Ishikawa (cell line): ENCODE measurements around the gene PCBP4.

Experiments
- CEBPB ChIP-seq: IDR thresholded peaks from 2 replicates; pipeline ENCODE4 v1.6.1; 2012
- CREB1 ChIP-seq: IDR thresholded peaks from 2 replicates; pipeline ENCODE4 v1.6.1; 2012; ENCODE audit warnings: low read depth
- EGR1 ChIP-seq: IDR thresholded peaks from 2 replicates; pipeline ENCODE4 v1.6.1; 2012
- EP300 ChIP-seq: IDR thresholded peaks from 2 replicates; pipeline ENCODE4 v1.6.1; 2012; ENCODE audit warnings: borderline replicate concordance
- FOXM1 ChIP-seq: IDR thresholded peaks from 2 replicates; pipeline ENCODE4 v1.6.1; 2012; ENCODE audit warnings: low read depth, borderline replicate concordance
- MAX ChIP-seq: IDR thresholded peaks from 2 replicates; pipeline ENCODE4 v1.6.1; 2012
- NFIC ChIP-seq: IDR thresholded peaks from 2 replicates; pipeline ENCODE4 v1.6.1; 2012
- RAD21 ChIP-seq: IDR thresholded peaks from 2 replicates; pipeline ENCODE4 v1.6.1; 2012; ENCODE audit warnings: low read depth
- REST ChIP-seq: IDR thresholded peaks from 2 replicates; pipeline ENCODE4 v1.6.1; 2012; ENCODE audit warnings: low read depth, mild to moderate bottlenecking
- TAF1 ChIP-seq: IDR thresholded peaks from 2 replicates; pipeline ENCODE4 v1.6.1; 2012; ENCODE audit warnings: low read depth, mild to moderate bottlenecking
- TCF12 ChIP-seq: IDR thresholded peaks from 2 replicates; pipeline ENCODE4 v1.6.1; 2012; ENCODE audit warnings: low read depth
- TEAD4 ChIP-seq: IDR thresholded peaks from 2 replicates; pipeline ENCODE4 v1.6.1; 2012
- USF1 ChIP-seq: IDR thresholded peaks from 2 replicates; pipeline ENCODE4 v1.6.1; 2012
- YY1 ChIP-seq: IDR thresholded peaks from 2 replicates; pipeline ENCODE4 v1.6.1; 2012; ENCODE audit warnings: low read depth
- ZBTB7A ChIP-seq: IDR thresholded peaks from 2 replicates; pipeline ENCODE4 v1.6.1; 2012; ENCODE audit warnings: low read depth

Gene PCBP4

GRCh38 chr3:51966486-51966885 is 768 bp downstream of the PCBP4 start:
- TF ChIP-seq EGR1 (no peak), EP300 (no peak), CEBPB (no peak)

- no peak for TF ChIP-seq FOXM1
- TF ChIP-seq TAF1, result no peak
- TF ChIP-seq YY1, result no peak
- no peak for TF ChIP-seq MAX
Observed at GRCh38 chr3:51966016-51966415, 1.2 kb downstream of the PCBP4 start.

GRCh38 chr3:51964521-51964920 is 2.7 kb downstream of the PCBP4 start:
- TF ChIP-seq CREB1 (no peak), EP300 (no peak), EGR1 (no peak), RAD21 (no peak), CEBPB (no peak), MAX (no peak), REST (no peak), FOXM1 (no peak), USF1 (no peak), TCF12 (no peak), TAF1 (no peak), YY1 (no peak)

- no peak for TF ChIP-seq NFIC
- no peak for TF ChIP-seq TEAD4
- TF ChIP-seq RAD21, result no peak
- TF ChIP-seq USF1, result no peak
- TF ChIP-seq REST, result no peak
- no peak for TF ChIP-seq ZBTB7A
- TF ChIP-seq TCF12, result no peak
- no peak for TF ChIP-seq EGR1
- no peak for TF ChIP-seq TAF1
- TF ChIP-seq CREB1, result no peak
- no peak for TF ChIP-seq MAX
- no peak for TF ChIP-seq CEBPB
- no peak for TF ChIP-seq EP300
Observed at GRCh38 chr3:51963951-51964451, 3.3 kb downstream of the PCBP4 start.

GRCh38 chr3:51962854-51963530 is 4.3 kb downstream of the PCBP4 start:
- TF ChIP-seq USF1 (no peak), TEAD4 (no peak), RAD21 (no peak), CEBPB (no peak), EP300 (no peak), TAF1 (no peak), ZBTB7A (no peak), FOXM1 (no peak), EGR1 (no peak), MAX (no peak), CREB1 (no peak), NFIC (no peak), REST (no peak), YY1 (no peak), TCF12 (no peak)
